GM23248 (cell line): ENCODE results near the gene FOXQ1.

Source experiments
- EZH2 ChIP-seq: fragments of 200-600 bp; sonication (generic); IDR thresholded peaks from 2 replicates; pipeline ENCODE4 v1.6.1; 2018; ENCODE audit warnings: antibody characterized with exemption, mild to moderate bottlenecking; ENCODE audit not compliant: insufficient read depth, poor library complexity, severe bottlenecking
- EZH2phosphoT487 ChIP-seq: fragments of 200-600 bp; sonication (generic); IDR thresholded peaks from 2 replicates; pipeline ENCODE4 v1.6.1; 2018; ENCODE audit warnings: antibody characterized with exemption, moderate library complexity, mild to moderate bottlenecking, low read depth; ENCODE audit not compliant: insufficient read depth

- TF ChIP-seq EZH2 (no peak), EZH2phosphoT487 (no peak)
Observed at GRCh38 chr6:1349655-1350054, 37.8 kb downstream of the FOXQ1 start.
